HepG2 (cell line): ENCODE results near the gene GABRA4.

Experiments
- CHD2 ChIP-seq: IDR thresholded peaks from 2 replicates; pipeline ENCODE4 v1.6.1; 2011; ENCODE audit warnings: low read depth, low read length, improper control_type of control experiment
- CTCF ChIP-seq: sonication (generic); formaldehyde crosslinking; IDR thresholded peaks from 2 replicates; pipeline ENCODE4 v1.5.0; 2020; ENCODE audit warnings: mild to moderate bottlenecking, missing genetic modification reagents, moderate library complexity
- GTF3A ChIP-seq: sonication (generic); formaldehyde crosslinking; conservative IDR thresholded peaks from 2 replicates; pipeline ENCODE4 v1.4.0; 2020; ENCODE audit warnings: mild to moderate bottlenecking, missing genetic modification reagents
- ZMYM4 ChIP-seq: sonication (generic); formaldehyde crosslinking; IDR thresholded peaks from 2 replicates; pipeline ENCODE4 v1.8.1; 2023; ENCODE audit warnings: mild to moderate bottlenecking, missing genetic modification reagents
- ZNF280B ChIP-seq: sonication (generic); formaldehyde crosslinking; IDR thresholded peaks from 2 replicates; pipeline ENCODE4 v1.5.0; 2020; ENCODE audit warnings: missing genetic modification reagents, mild to moderate bottlenecking, borderline replicate concordance
- ZNF446 ChIP-seq: sonication (generic); formaldehyde crosslinking; IDR thresholded peaks from 2 replicates; pipeline ENCODE4 v1.5.0; 2020; ENCODE audit warnings: mild to moderate bottlenecking, missing genetic modification reagents
- ZSCAN30 ChIP-seq: sonication (generic); formaldehyde crosslinking; IDR thresholded peaks from 2 replicates; pipeline ENCODE4 v1.5.0; 2020; ENCODE audit warnings: mild to moderate bottlenecking, missing genetic modification reagents
- TF ChIP-seq, protein P1 (sequence below): sonication (generic); formaldehyde crosslinking; IDR thresholded peaks from 2 replicates; pipeline ENCODE4 v1.4.0; 2020; ENCODE audit warnings: mild to moderate bottlenecking, missing genetic modification reagents

- no peak for TF ChIP-seq ZSCAN30 (CRISPR knock-in tag)
- no peak for TF ChIP-seq CTCF (CRISPR knock-in tag)
- no peak for TF ChIP-seq ZMYM4 (CRISPR knock-in tag)
- TF ChIP-seq GTF3A (CRISPR knock-in tag), result no peak
- TF ChIP-seq CHD2, result no peak
- no peak for TF ChIP-seq ZNF280B (CRISPR knock-in tag)
- no peak for TF ChIP-seq ZNF446 (CRISPR knock-in tag)
- TF ChIP-seq, protein P1, sequence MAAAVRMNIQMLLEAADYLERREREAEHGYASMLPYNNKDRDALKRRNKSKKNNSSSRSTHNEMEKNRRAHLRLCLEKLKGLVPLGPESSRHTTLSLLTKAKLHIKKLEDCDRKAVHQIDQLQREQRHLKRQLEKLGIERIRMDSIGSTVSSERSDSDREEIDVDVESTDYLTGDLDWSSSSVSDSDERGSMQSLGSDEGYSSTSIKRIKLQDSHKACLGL (CRISPR knock-in tag), result no peak
Observed at GRCh38 chr4:46874811-46875210, 118.6 kb downstream of the GABRA4 start.
